ENCODE data around the gene DET1. TPM values are rescaled to one million over a fixed set of nuclear protein-coding genes. Genes with fewer than 3 reads are reported as not detected.

DET1 gene
- total RNA-seq, 2 donors from 2014 or later, result 4.4 to 4.8 TPM

- H3K9me3 Mint-ChIP-seq, result no peaks in the 10 kb centered on the region
- H3K27me3 Mint-ChIP-seq (ENCODE audit: insufficient read depth), result peaks cover 15% of the 10 kb centered on the region
- DNase-seq, result peak; percentile 74
- Histone ChIP-seq H3K4me3 (ENCODE audit: low read length) (no peak overlapping the region), H3K9me3 (ENCODE audit: control insufficient read depth, low read length) (no peaks in the 10 kb centered on the region), H3K9ac (ENCODE audit: extremely low read depth, low read length, poor library complexity, severe bottlenecking) (no peak overlapping the region), H3K27me3 (ENCODE audit: control insufficient read depth, insufficient read depth, low read length, poor library complexity, severe bottlenecking) (no peaks in the 10 kb centered on the region), H3K27ac (ENCODE audit: low read depth, low read length) (no peak overlapping the region), H3K36me3 (ENCODE audit: control insufficient read depth, insufficient read depth, low read length) (no peaks in the 10 kb centered on the region), H3K4me1 (ENCODE audit: control insufficient read depth, insufficient read depth, low read length) (peaks cover 11% of the 10 kb centered on the region)
- H3K27ac Mint-ChIP-seq, result no peak overlapping the region
- H3K4me3 Mint-ChIP-seq, result no peak overlapping the region
- TF ChIP-seq, protein P1, sequence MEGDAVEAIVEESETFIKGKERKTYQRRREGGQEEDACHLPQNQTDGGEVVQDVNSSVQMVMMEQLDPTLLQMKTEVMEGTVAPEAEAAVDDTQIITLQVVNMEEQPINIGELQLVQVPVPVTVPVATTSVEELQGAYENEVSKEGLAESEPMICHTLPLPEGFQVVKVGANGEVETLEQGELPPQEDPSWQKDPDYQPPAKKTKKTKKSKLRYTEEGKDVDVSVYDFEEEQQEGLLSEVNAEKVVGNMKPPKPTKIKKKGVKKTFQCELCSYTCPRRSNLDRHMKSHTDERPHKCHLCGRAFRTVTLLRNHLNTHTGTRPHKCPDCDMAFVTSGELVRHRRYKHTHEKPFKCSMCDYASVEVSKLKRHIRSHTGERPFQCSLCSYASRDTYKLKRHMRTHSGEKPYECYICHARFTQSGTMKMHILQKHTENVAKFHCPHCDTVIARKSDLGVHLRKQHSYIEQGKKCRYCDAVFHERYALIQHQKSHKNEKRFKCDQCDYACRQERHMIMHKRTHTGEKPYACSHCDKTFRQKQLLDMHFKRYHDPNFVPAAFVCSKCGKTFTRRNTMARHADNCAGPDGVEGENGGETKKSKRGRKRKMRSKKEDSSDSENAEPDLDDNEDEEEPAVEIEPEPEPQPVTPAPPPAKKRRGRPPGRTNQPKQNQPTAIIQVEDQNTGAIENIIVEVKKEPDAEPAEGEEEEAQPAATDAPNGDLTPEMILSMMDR (conservative IDR thresholded peaks at IDR 0.05), result peak; percentile 68
- no peaks in the 10 kb centered on the region for H3K36me3 Mint-ChIP-seq (ENCODE audit: low read depth)
- H3K4me1 Mint-ChIP-seq, result peaks cover 39% of the 10 kb centered on the region
- WGBS, 2 experiments (ENCODE audit: insufficient coverage in 1 of 2, insufficient read length in 1 of 2), result 87 to 90% methylated on average over 2 to 4 of the region's 4 CpGs
Observed at GRCh38 chr15:88489321-88489720, 57.2 kb downstream of the DET1 start.

DNA sequence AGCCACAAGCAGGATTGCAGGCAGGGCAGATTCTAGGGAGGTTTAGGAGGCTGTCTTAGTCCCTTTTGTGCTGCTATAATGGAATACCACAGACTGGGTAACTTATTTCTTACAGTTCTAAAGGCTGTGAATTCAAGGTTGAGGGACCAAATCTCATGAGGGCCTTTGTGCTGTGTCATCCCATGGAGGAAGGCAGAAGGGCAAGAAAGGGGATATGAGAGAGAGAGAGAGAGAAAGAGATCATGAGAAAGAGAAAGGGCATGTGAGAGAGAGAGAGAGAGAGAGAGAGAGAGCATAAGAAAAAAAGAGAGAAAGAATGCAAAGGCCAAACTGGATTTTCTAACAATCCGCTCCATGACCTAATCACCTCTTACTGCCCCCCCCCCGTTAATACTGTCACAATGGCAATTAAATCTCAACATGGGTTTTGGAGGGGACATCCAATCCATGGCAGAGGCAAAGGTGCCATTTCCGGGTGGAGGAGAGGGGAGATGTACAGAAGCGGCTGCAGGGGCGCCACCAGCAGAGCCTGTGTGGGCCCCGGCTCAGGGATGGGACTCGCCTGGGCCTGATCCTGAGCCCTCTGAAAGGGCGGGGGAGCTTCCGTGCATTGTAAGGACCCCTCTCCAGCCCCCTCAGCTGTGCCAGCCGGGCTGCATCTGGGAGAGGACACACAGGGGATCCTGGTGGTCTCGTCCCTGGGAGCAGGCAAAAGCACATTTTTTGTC, 58.5 kb downstream of the DET1 start:
- H3K36me3 ChIP-seq (ENCODE audit: control insufficient read depth, insufficient read depth, low read length), result no peaks in the 10 kb centered on the region
- 80 to 89% methylated on average over 5 to 9 of the region's 11 CpGs for WGBS, 2 experiments (ENCODE audit: insufficient coverage in 1 of 2, insufficient read length in 1 of 2)
- H3K4me1 Mint-ChIP-seq, result peaks cover 48% of the 10 kb centered on the region

DNA sequence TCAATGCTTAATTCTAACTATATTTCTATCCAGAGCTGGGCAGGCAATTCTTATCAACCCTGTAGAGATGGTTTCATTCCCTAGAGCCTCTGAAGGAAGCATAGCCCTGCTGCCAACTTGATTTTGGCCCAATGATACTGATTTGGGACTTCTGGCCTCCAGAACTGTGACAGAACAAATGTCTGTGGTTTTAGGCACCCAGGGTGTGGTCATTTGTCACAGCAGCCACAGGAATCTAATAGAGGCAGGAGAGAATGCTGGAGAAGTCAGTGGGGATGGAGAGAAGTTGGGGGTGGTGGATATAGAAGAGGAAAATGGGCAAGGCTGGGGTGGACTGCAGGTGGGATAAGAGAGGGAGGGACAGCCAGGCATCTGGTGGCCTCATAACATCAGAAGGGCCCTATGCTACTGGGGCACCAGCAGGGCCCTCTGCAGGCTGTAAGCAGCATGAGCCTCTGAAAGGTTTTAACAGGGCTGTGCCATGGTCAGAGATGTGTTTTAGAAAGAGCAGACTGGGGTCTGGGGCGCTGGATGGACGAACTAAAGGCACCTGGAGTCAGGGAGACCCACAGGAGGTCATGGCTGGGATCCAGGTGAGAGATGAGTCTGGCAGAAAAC, 59.2 kb downstream of the DET1 start:
- Mint-ChIP-seq H3K4me1 (peaks cover 52% of the 10 kb centered on the region), H3K4me3 (no peak overlapping the region), H3K27ac (peak overlapping the region; percentile 67), H3K27me3 (ENCODE audit: insufficient read depth) (peaks cover 31% of the 10 kb centered on the region), H3K9me3 (no peaks in the 10 kb centered on the region), H3K36me3 (ENCODE audit: low read depth) (no peaks in the 10 kb centered on the region)
- Histone ChIP-seq H3K9me3 (ENCODE audit: control insufficient read depth, low read length) (no peaks in the 10 kb centered on the region), H3K4me3 (ENCODE audit: low read length) (no peak overlapping the region), H3K9ac (ENCODE audit: extremely low read depth, low read length, poor library complexity, severe bottlenecking) (no peak overlapping the region), H3K4me1 (ENCODE audit: control insufficient read depth, insufficient read depth, low read length) (peaks cover 18% of the 10 kb centered on the region), H3K27ac (ENCODE audit: low read depth, low read length) (no peak overlapping the region), H3K36me3 (ENCODE audit: control insufficient read depth, insufficient read depth, low read length) (no peaks in the 10 kb centered on the region), H3K27me3 (ENCODE audit: control insufficient read depth, insufficient read depth, low read length, poor library complexity, severe bottlenecking) (peaks cover 13% of the 10 kb centered on the region)
- 92 to 100% methylated on average over 2 of the region's 2 CpGs for WGBS, 2 experiments (ENCODE audit: insufficient coverage in 1 of 2, insufficient read length in 1 of 2)
- TF ChIP-seq, protein P1 (conservative IDR thresholded peaks at IDR 0.05), result peak; percentile 69
- DNase-seq, result no peak

More for the DNA sequence above, 58.5 kb downstream of the DET1 start:
- H3K4me3 ChIP-seq (ENCODE audit: low read length), result no peak overlapping the region
- no peak overlapping the region for H3K27ac ChIP-seq (ENCODE audit: low read depth, low read length)
- Mint-ChIP-seq H3K4me3 (no peak overlapping the region), H3K27ac (peak overlapping the region; percentile 67), H3K36me3 (ENCODE audit: low read depth) (no peaks in the 10 kb centered on the region), H3K9me3 (no peaks in the 10 kb centered on the region), H3K27me3 (ENCODE audit: insufficient read depth) (peaks cover 24% of the 10 kb centered on the region)
- no peak overlapping the region for H3K9ac ChIP-seq (ENCODE audit: extremely low read depth, low read length, poor library complexity, severe bottlenecking)
- peaks cover 18% of the 10 kb centered on the region for H3K4me1 ChIP-seq (ENCODE audit: control insufficient read depth, insufficient read depth, low read length)
- H3K27me3 ChIP-seq (ENCODE audit: control insufficient read depth, insufficient read depth, low read length, poor library complexity, severe bottlenecking), result peaks cover 9% of the 10 kb centered on the region
- H3K9me3 ChIP-seq (ENCODE audit: control insufficient read depth, low read length), result no peaks in the 10 kb centered on the region
- TF ChIP-seq, protein P1 (conservative IDR thresholded peaks at IDR 0.05), result no peak
- DNase-seq, result no peak
